Measurements from ENCODE around the gene PKN1. TPM values are rescaled to one million over a fixed set of nuclear protein-coding genes. Genes with fewer than 3 reads are reported as not detected.

Gene PKN1
- total RNA-seq, 2 donors from 2014 or later, result 239 to 278 TPM

- H3K27ac Mint-ChIP-seq, result no peak overlapping the region
These were observed 5.6 kb upstream of the PKN1 start for GRCh38 chr19:14427461-14427860.

GRCh38 chr19:14428882-14429416 is 4.2 kb upstream of the PKN1 start:
- no peak overlapping the region for H3K27ac Mint-ChIP-seq
- H3K36me3 Mint-ChIP-seq (ENCODE audit: insufficient read depth in 2 of 2), result no peaks in the 10 kb centered on the region
- H3K27me3 Mint-ChIP-seq (ENCODE audit: low read depth), result no peaks in the 10 kb centered on the region
- no peak for ATAC-seq (replicated peaks in 1 of 2)
- no peak for DNase-seq
- H3K4me1 Mint-ChIP-seq (ENCODE audit: low read depth), result peaks cover 24% of the 10 kb centered on the region
- no peak overlapping the region for H3K4me3 Mint-ChIP-seq
- H3K9me3 Mint-ChIP-seq, result no peaks in the 10 kb centered on the region

More at GRCh38 chr19:14427461-14427860, 5.6 kb upstream of the PKN1 start:
- no peaks in the 10 kb centered on the region for H3K9me3 Mint-ChIP-seq
- DNase-seq, result no peak
- no peak for ATAC-seq (replicated peaks in 1 of 2)
- no peaks in the 10 kb centered on the region for H3K27me3 Mint-ChIP-seq (ENCODE audit: low read depth)
- H3K4me3 Mint-ChIP-seq, result no peak overlapping the region
- H3K4me1 Mint-ChIP-seq (ENCODE audit: low read depth), result peaks cover 20% of the 10 kb centered on the region
- no peaks in the 10 kb centered on the region for H3K36me3 Mint-ChIP-seq (ENCODE audit: insufficient read depth in 2 of 2)

GRCh38 chr19:14430712-14431111 is 2.4 kb upstream of the PKN1 start:
- Mint-ChIP-seq H3K4me1 (ENCODE audit: low read depth) (peaks cover 39% of the 10 kb centered on the region), H3K27me3 (ENCODE audit: low read depth) (no peaks in the 10 kb centered on the region), H3K36me3 (ENCODE audit: insufficient read depth in 2 of 2) (no peaks in the 10 kb centered on the region), H3K27ac (no peak overlapping the region), H3K4me3 (no peak overlapping the region), H3K9me3 (no peaks in the 10 kb centered on the region)
- ATAC-seq (replicated peaks in 1 of 2) (no peak), DNase-seq (no peak)

GRCh38 chr19:14433554-14434501 is 722 bp downstream of the PKN1 start:
- DNase-seq (peak; percentile 43 to 49), ATAC-seq (replicated peaks in 1 of 2) (peak; percentile 36 to 45)
- H3K27ac Mint-ChIP-seq, result peak overlapping the region; percentile 24
- no peaks in the 10 kb centered on the region for H3K9me3 Mint-ChIP-seq
- peak overlapping the region; percentile 81 to 87 for H3K4me3 Mint-ChIP-seq
- H3K36me3 Mint-ChIP-seq (ENCODE audit: insufficient read depth in 2 of 2), result no peaks in the 10 kb centered on the region
- no peaks in the 10 kb centered on the region for H3K27me3 Mint-ChIP-seq (ENCODE audit: low read depth)
- H3K4me1 Mint-ChIP-seq (ENCODE audit: low read depth), result peaks cover 54% of the 10 kb centered on the region

GRCh38 chr19:14434543-14435319 is 1.6 kb downstream of the PKN1 start:
- no peaks in the 10 kb centered on the region for H3K36me3 Mint-ChIP-seq (ENCODE audit: insufficient read depth in 2 of 2)
- no peaks in the 10 kb centered on the region for H3K27me3 Mint-ChIP-seq (ENCODE audit: low read depth)
- H3K9me3 Mint-ChIP-seq, result no peaks in the 10 kb centered on the region
- DNase-seq, result peak; percentile 60 to 71
- peak; percentile 63 to 78 for ATAC-seq (replicated peaks in 1 of 2)
- peaks cover 63% of the 10 kb centered on the region for H3K4me1 Mint-ChIP-seq (ENCODE audit: low read depth)
- H3K4me3 Mint-ChIP-seq, result peak overlapping the region; percentile 81 to 87
- H3K27ac Mint-ChIP-seq, result peak overlapping the region; percentile 91

- Mint-ChIP-seq H3K9me3 (no peaks in the 10 kb centered on the region), H3K27me3 (ENCODE audit: low read depth) (no peaks in the 10 kb centered on the region), H3K4me1 (ENCODE audit: low read depth) (peaks cover 70% of the 10 kb centered on the region), H3K4me3 (peak overlapping the region; percentile 81 to 87), H3K27ac (peak overlapping the region; percentile 91), H3K36me3 (ENCODE audit: insufficient read depth in 2 of 2) (peaks cover 2 to 6% of the 10 kb centered on the region in 2 donors)
- ATAC-seq (replicated peaks in 1 of 2) (no peak), DNase-seq (no peak)
These were observed 2.4 kb downstream of the PKN1 start for GRCh38 chr19:14435320-14436050.

GRCh38 chr19:14437578-14438140 is 4.6 kb downstream of the PKN1 start:
- Mint-ChIP-seq H3K27me3 (ENCODE audit: low read depth) (no peaks in the 10 kb centered on the region), H3K4me3 (no peak overlapping the region), H3K27ac (peak overlapping the region; percentile 11), H3K9me3 (no peaks in the 10 kb centered on the region), H3K36me3 (ENCODE audit: insufficient read depth in 2 of 2) (peaks cover 5 to 11% of the 10 kb centered on the region in 2 donors), H3K4me1 (ENCODE audit: low read depth) (peaks cover 64% of the 10 kb centered on the region)
- no peak for ATAC-seq (replicated peaks in 1 of 2)
- DNase-seq, result no peak

GRCh38 chr19:14439014-14439413 is 5.9 kb downstream of the PKN1 start:
- H3K9me3 Mint-ChIP-seq, result no peaks in the 10 kb centered on the region

GRCh38 chr19:14440049-14440448 is 6.9 kb downstream of the PKN1 start:
- H3K27ac Mint-ChIP-seq, result peak overlapping the region; percentile 99
- peak overlapping the region; percentile 95 to 97 for H3K4me3 Mint-ChIP-seq
- H3K27me3 Mint-ChIP-seq (ENCODE audit: low read depth), result no peaks in the 10 kb centered on the region
- DNase-seq (peak; percentile 85 to 87), ATAC-seq (replicated peaks in 1 of 2) (peak; percentile 96 to 99)
- H3K36me3 Mint-ChIP-seq (ENCODE audit: insufficient read depth in 2 of 2), result peaks cover 18 to 21% of the 10 kb centered on the region in 2 donors
- H3K4me1 Mint-ChIP-seq (ENCODE audit: low read depth), result peaks cover 54% of the 10 kb centered on the region
- H3K9me3 Mint-ChIP-seq, result no peaks in the 10 kb centered on the region

More at GRCh38 chr19:14439014-14439413, 5.9 kb downstream of the PKN1 start:
- ATAC-seq (replicated peaks in 1 of 2), result no peak
- Mint-ChIP-seq H3K27me3 (ENCODE audit: low read depth) (no peaks in the 10 kb centered on the region), H3K4me3 (peak overlapping the region; percentile 95 to 97), H3K36me3 (ENCODE audit: insufficient read depth in 2 of 2) (peaks cover 14 to 15% of the 10 kb centered on the region in 2 donors), H3K27ac (peak overlapping the region; percentile 78), H3K4me1 (ENCODE audit: low read depth) (peaks cover 64% of the 10 kb centered on the region)
- DNase-seq, result no peak

GRCh38 chr19:14441041-14441938 is 8.2 kb downstream of the PKN1 start:
- DNase-seq, result no peak
- H3K27me3 Mint-ChIP-seq (ENCODE audit: low read depth), result no peaks in the 10 kb centered on the region
- no peaks in the 10 kb centered on the region for H3K9me3 Mint-ChIP-seq
- peak overlapping the region; percentile 95 to 97 for H3K4me3 Mint-ChIP-seq
- ATAC-seq (replicated peaks in 1 of 2), result no peak
- H3K27ac Mint-ChIP-seq, result peak overlapping the region; percentile 14
- peaks cover 41% of the 10 kb centered on the region for H3K4me1 Mint-ChIP-seq (ENCODE audit: low read depth)
- H3K36me3 Mint-ChIP-seq (ENCODE audit: insufficient read depth in 2 of 2), result peaks cover 18 to 21% of the 10 kb centered on the region in 2 donors

- Mint-ChIP-seq H3K27ac (no peak overlapping the region), H3K36me3 (ENCODE audit: insufficient read depth in 2 of 2) (peaks cover 21 to 29% of the 10 kb centered on the region in 2 donors), H3K4me1 (ENCODE audit: low read depth) (peaks cover 37% of the 10 kb centered on the region), H3K4me3 (no peak overlapping the region), H3K9me3 (no peaks in the 10 kb centered on the region), H3K27me3 (ENCODE audit: low read depth) (no peaks in the 10 kb centered on the region)
- no peak for DNase-seq
- ATAC-seq (replicated peaks in 1 of 2), result no peak
These were observed 10.0 kb downstream of the PKN1 start for GRCh38 chr19:14442891-14443631.
